Measurements from ENCODE around the gene DCAF16. TPM values are rescaled to one million over a fixed set of nuclear protein-coding genes. Genes with fewer than 3 reads are reported as not detected.
"Not testable (repeated sequence)": the region's sequence is repeated elsewhere in the genome, so short reads cannot be mapped to it uniquely, and the experiment has no call there.

DCAF16 gene
- total RNA-seq = 10 to 100 TPM; 20.4 to 34.0 TPM

- Histone ChIP-seq H3K9ac (ENCODE audit: low read depth in 2 of 2, low read length in 2 of 2) (peak within 1 kb of the TSS; percentile 81 to 98), H3K36me3 (no peaks in the 10 kb centered on the region), H3K4me3 (peak within 1 kb of the TSS; percentile 95), H3K27me3 (no peaks in the 10 kb centered on the region), H3K9me3 (no peaks in the 10 kb centered on the region), H3K4me1 (peaks cover 30% of the 10 kb centered on the region), H3K27ac (peak within 1 kb of the TSS; percentile 92)
- DNase-seq = peak; percentile 100
- no peak for TF ChIP-seq CTCF (IDR thresholded peaks at IDR 0.05)
- intact Hi-C loops (cut with DNase I) = loop anchor here (5.0 to 10.0 kb wide), 2 partner anchors 212 to 564 kb away; partner anchors contain the start of gene LCORL
Measured at GRCh38 chr4:17810260-17811077, at the start of gene DCAF16, which contains the start of gene NCAPG. DCAF16 (minus strand) TSS chr4:17810757; CDS start chr4:17804141, 6,616 bp downstream. NCAPG (plus strand) TSS chr4:17810979; CDS start chr4:17811078, 99 bp downstream.

- H3K4me1 ChIP-seq = no peaks in the 10 kb centered on the region
- TF ChIP-seq CTCF (IDR thresholded peaks at IDR 0.05) = no peak
- no peak overlapping the region for H3K4me3 ChIP-seq
Measured at GRCh38 chr4:17859793-17860406, 49.3 kb upstream of the DCAF16 start.

GRCh38 chr4:17854036-17854435 lies 43.5 kb upstream of the DCAF16 start:
- intact Hi-C loops (cut with DNase I) = no loop called here
- DNase-seq = no peak
- Histone ChIP-seq H3K4me3 (no peak overlapping the region), H3K27ac (no peak overlapping the region), H3K9me3 (no peaks in the 10 kb centered on the region), H3K4me1 (no peaks in the 10 kb centered on the region), H3K27me3 (no peaks in the 10 kb centered on the region), H3K36me3 (no peaks in the 10 kb centered on the region), H3K9ac (ENCODE audit: low read depth in 2 of 2, low read length in 2 of 2) (no peak overlapping the region)
- no peak for TF ChIP-seq CTCF (IDR thresholded peaks at IDR 0.05)

More at GRCh38 chr4:17859793-17860406, 49.3 kb upstream of the DCAF16 start:
- H3K9ac ChIP-seq (ENCODE audit: low read depth in 2 of 2, low read length in 2 of 2) = no peak overlapping the region
- DNase-seq = no peak
- no peak overlapping the region for H3K27ac ChIP-seq
- H3K9me3 ChIP-seq = no peaks in the 10 kb centered on the region
- H3K36me3 ChIP-seq = no peaks in the 10 kb centered on the region
- H3K27me3 ChIP-seq = no peaks in the 10 kb centered on the region
- intact Hi-C loops (cut with DNase I) = no loop called here

GRCh38 chr4:17851959-17852358 lies 41.4 kb upstream of the DCAF16 start:
- Histone ChIP-seq H3K4me3 (no peak overlapping the region), H3K27ac (no peak overlapping the region), H3K27me3 (no peaks in the 10 kb centered on the region), H3K9me3 (no peaks in the 10 kb centered on the region), H3K9ac (ENCODE audit: low read depth in 2 of 2, low read length in 2 of 2) (no peak overlapping the region), H3K4me1 (no peaks in the 10 kb centered on the region), H3K36me3 (no peaks in the 10 kb centered on the region)
- no peak for DNase-seq
- no peak for TF ChIP-seq CTCF (IDR thresholded peaks at IDR 0.05)
- intact Hi-C loops (cut with DNase I) = no loop called here

- H3K9me3 ChIP-seq; DNase-seq; H3K9ac ChIP-seq (ENCODE audit: low read depth in 2 of 2, low read length in 2 of 2); H3K27me3 ChIP-seq; H3K4me3 ChIP-seq; H3K4me1 ChIP-seq; H3K27ac ChIP-seq; intact Hi-C loops (cut with DNase I); H3K36me3 ChIP-seq: not testable (repeated sequence)
Measured at GRCh38 chr4:17850295-17850694, 39.7 kb upstream of the DCAF16 start.

GRCh38 chr4:17846266-17846665 lies 35.7 kb upstream of the DCAF16 start:
- TF ChIP-seq CTCF (IDR thresholded peaks at IDR 0.05) = no peak
- Histone ChIP-seq H3K27ac (no peak overlapping the region), H3K9ac (ENCODE audit: low read depth in 2 of 2, low read length in 2 of 2) (no peak overlapping the region), H3K4me1 (no peaks in the 10 kb centered on the region), H3K9me3 (no peaks in the 10 kb centered on the region), H3K36me3 (no peaks in the 10 kb centered on the region), H3K27me3 (no peaks in the 10 kb centered on the region), H3K4me3 (no peak overlapping the region)
- DNase-seq = no peak
- intact Hi-C loops (cut with DNase I) = no loop called here
